Loucy (cell line): ENCODE measurements around the gene SRRM1.
"Not testable (repeated sequence)": the region's sequence is repeated elsewhere in the genome, so short reads cannot be mapped to it uniquely, and the experiment has no call there.

ENCODE experiments used
- H2AFZ ChIP-seq: fragments of 200-600 bp; sonication (generic); 2 replicates; pipeline ENCODE4 v1.6.0; 2016; ENCODE audit warnings: antibody characterized with exemption, mild to moderate bottlenecking, low read length, moderate library complexity
- H3F3A ChIP-seq: fragments of 200-600 bp; 2 replicates; pipeline ENCODE4 v1.6.0; 2016; ENCODE audit warnings: antibody characterized with exemption, low read depth, mild to moderate bottlenecking
- H3K27me3 ChIP-seq: fragments of 200-600 bp; sonication (generic); 2 replicates; pipeline ENCODE4 v1.6.1; 2014; ENCODE audit warnings: low read length, mild to moderate bottlenecking; ENCODE audit not compliant: insufficient read depth, poor library complexity, severe bottlenecking
- H3K36me3 ChIP-seq: fragments of 200-600 bp; sonication (generic); 2 replicates; pipeline ENCODE4 v1.6.1; 2016; ENCODE audit warnings: low read length; ENCODE audit not compliant: insufficient read depth
- H3K4me1 ChIP-seq: fragments of 200-600 bp; sonication (generic); 2 replicates; pipeline ENCODE4 v1.5.1; 2014; ENCODE audit warnings: low read length, mild to moderate bottlenecking; ENCODE audit not compliant: insufficient read depth, poor library complexity, severe bottlenecking
- H3K4me2 ChIP-seq: fragments of 200-600 bp; sonication (generic); 2 replicates; pipeline ENCODE4 v1.6.0; 2014; ENCODE audit warnings: antibody characterized with exemption, low read length, low read depth, mild to moderate bottlenecking; ENCODE audit not compliant: poor library complexity, severe bottlenecking
- H3K4me3 ChIP-seq: fragments of 200-600 bp; sonication (generic); 2 replicates; pipeline ENCODE4 v1.5.1; 2014; ENCODE audit warnings: low read length, mild to moderate bottlenecking, mixed read lengths; ENCODE audit not compliant: poor library complexity, severe bottlenecking
- H3K79me2 ChIP-seq: fragments of 200-600 bp; sonication (generic); 2 replicates; pipeline ENCODE4 v1.6.1; 2014; ENCODE audit warnings: low read length; ENCODE audit not compliant: insufficient read depth
- H3K9ac ChIP-seq: fragments of 200-600 bp; sonication (generic); 2 replicates; pipeline ENCODE4 v1.6.0; 2014; ENCODE audit warnings: mild to moderate bottlenecking, low read depth, low read length, moderate library complexity; ENCODE audit not compliant: poor library complexity, severe bottlenecking
- H3K9me2 ChIP-seq: fragments of 200-600 bp; sonication (generic); replicated peaks from 2 replicates; pipeline ENCODE4 v1.6.1; 2016; ENCODE audit warnings: low read depth, low read length, mixed read lengths
- H3K9me3 ChIP-seq: fragments of 200-600 bp; sonication (generic); 2 replicates; pipeline ENCODE4 v1.6.1; 2014; ENCODE audit warnings: mild to moderate bottlenecking, antibody characterized with exemption, low read length, low read depth; ENCODE audit not compliant: insufficient read depth
- H4K20me1 ChIP-seq: fragments of 200-600 bp; sonication (generic); 2 replicates; pipeline ENCODE4 v1.6.0; 2014; ENCODE audit warnings: antibody characterized with exemption, low read length, mild to moderate bottlenecking; ENCODE audit not compliant: insufficient read depth, poor library complexity, severe bottlenecking
- EZH2phosphoT487 ChIP-seq: fragments of 200-600 bp; IDR thresholded peaks from 2 replicates; pipeline ENCODE4 v1.6.1; 2018; ENCODE audit warnings: antibody characterized with exemption, mild to moderate bottlenecking, moderate library complexity, borderline replicate concordance
- TF ChIP-seq, protein P1 (sequence below): fragments of 200-600 bp; sonication (generic); conservative IDR thresholded peaks from 2 replicates; pipeline ENCODE4 v1.5.1; 2014; ENCODE audit warnings: mild to moderate bottlenecking, antibody characterized with exemption, low read length

Gene SRRM1

DNA sequence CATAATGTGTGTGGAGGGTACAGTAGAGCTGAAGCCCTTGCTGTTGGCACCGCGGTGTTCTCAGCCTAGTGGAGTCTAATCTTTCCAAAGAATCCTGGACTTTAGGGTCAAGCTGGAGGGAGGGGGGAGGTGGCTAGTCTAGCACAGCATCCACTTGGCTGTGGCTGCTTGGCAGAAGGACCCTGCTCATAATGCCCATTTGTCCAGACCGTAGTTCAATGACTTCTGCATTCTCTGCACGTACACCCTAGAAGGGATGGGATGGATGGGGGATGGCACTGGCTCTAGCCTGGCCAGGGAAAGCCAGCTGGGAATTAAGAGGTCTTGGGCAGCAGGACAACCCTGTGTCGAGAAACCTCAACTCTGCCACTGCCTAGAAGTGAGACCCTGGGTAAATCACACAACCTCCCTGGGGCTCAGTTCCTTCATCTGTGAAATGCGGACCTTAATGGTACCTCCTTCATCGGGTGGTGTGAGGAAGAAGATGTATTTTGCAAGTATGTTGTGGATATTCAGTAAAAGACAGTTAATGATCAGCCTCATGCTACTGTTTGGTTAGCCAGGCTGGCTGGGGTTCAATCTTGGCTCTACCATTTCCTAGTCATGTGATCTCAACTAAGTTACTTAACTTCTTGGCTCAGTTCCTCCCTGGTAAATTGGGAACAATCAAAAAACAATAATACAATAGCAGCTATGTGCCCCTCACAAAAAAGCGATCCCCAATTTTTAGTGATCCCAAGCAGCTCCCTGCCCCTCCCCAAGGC lies 75.0 kb downstream of the SRRM1 start:
- Histone ChIP-seq H3K4me2 (no peak overlapping the region), H3K36me3 (no peaks in the 10 kb centered on the region), H3K9me2 (no peaks in the 10 kb centered on the region), H4K20me1 (no peaks in the 10 kb centered on the region), H3K79me2 (no peaks in the 10 kb centered on the region), H3K9me3 (no peaks in the 10 kb centered on the region), H3K4me1 (no peaks in the 10 kb centered on the region), H3K27me3 (no peaks in the 10 kb centered on the region), H3K4me3 (no peak overlapping the region), H2AFZ (no peak overlapping the region), H3K9ac (no peak overlapping the region), H3F3A (no peaks in the 10 kb centered on the region)
- TF ChIP-seq, protein P1, sequence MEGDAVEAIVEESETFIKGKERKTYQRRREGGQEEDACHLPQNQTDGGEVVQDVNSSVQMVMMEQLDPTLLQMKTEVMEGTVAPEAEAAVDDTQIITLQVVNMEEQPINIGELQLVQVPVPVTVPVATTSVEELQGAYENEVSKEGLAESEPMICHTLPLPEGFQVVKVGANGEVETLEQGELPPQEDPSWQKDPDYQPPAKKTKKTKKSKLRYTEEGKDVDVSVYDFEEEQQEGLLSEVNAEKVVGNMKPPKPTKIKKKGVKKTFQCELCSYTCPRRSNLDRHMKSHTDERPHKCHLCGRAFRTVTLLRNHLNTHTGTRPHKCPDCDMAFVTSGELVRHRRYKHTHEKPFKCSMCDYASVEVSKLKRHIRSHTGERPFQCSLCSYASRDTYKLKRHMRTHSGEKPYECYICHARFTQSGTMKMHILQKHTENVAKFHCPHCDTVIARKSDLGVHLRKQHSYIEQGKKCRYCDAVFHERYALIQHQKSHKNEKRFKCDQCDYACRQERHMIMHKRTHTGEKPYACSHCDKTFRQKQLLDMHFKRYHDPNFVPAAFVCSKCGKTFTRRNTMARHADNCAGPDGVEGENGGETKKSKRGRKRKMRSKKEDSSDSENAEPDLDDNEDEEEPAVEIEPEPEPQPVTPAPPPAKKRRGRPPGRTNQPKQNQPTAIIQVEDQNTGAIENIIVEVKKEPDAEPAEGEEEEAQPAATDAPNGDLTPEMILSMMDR, result no peak
- no peak for TF ChIP-seq EZH2phosphoT487

DNA sequence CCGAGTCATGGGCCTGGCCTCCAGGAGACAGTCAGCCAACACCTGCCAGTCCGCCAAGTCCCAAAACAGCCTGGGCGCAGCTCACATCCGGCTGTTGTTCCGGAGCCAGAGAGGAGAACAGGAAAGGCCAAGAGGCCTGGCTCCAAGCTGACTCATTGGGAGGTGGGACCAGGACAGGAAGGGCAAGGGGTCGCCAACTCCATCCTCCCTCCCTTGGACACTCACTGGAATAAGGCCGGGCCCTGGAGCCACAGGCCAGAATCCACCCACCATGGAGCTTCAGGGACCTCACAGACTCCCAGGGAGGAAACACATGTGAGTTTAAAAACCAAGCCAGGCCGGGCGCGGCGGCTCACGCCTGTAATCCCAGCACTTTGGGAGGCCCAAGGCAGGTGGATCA lies 77.0 kb downstream of the SRRM1 start:
- Histone ChIP-seq H3K4me2 (no peak overlapping the region), H2AFZ (no peak overlapping the region), H3K9me2 (no peaks in the 10 kb centered on the region), H3K79me2 (no peaks in the 10 kb centered on the region), H3K4me3 (no peak overlapping the region), H3K27me3 (no peaks in the 10 kb centered on the region), H3K9ac (no peak overlapping the region), H3K4me1 (no peaks in the 10 kb centered on the region), H3K36me3 (no peaks in the 10 kb centered on the region), H3K9me3 (no peaks in the 10 kb centered on the region), H4K20me1 (no peaks in the 10 kb centered on the region), H3F3A (no peaks in the 10 kb centered on the region)
- TF ChIP-seq EZH2phosphoT487, result no peak
- TF ChIP-seq, protein P1, result no peak

DNA sequence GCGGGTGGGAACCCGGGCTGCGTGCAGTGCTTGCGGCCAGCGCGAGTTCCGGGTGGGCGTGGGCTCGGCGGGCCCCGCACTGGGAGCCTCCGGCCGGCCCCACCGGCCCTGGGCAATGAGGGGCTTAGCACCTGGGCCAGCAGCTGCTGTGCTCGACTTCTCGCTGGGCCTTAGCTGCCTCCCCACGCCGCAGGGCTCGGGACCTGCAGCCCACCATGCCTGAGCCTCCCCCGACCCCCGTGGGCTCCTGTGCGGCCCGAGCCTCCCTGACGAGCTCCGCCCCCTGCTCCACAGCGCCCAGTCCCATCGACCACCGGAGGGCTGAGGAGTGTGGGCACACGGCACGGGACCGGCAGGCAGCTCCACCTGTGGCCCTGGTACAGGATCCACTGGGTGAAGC lies 78.4 kb downstream of the SRRM1 start:
- no peak overlapping the region for H2AFZ ChIP-seq
- TF ChIP-seq, protein P1, result no peak
- no peak for TF ChIP-seq EZH2phosphoT487

DNA sequence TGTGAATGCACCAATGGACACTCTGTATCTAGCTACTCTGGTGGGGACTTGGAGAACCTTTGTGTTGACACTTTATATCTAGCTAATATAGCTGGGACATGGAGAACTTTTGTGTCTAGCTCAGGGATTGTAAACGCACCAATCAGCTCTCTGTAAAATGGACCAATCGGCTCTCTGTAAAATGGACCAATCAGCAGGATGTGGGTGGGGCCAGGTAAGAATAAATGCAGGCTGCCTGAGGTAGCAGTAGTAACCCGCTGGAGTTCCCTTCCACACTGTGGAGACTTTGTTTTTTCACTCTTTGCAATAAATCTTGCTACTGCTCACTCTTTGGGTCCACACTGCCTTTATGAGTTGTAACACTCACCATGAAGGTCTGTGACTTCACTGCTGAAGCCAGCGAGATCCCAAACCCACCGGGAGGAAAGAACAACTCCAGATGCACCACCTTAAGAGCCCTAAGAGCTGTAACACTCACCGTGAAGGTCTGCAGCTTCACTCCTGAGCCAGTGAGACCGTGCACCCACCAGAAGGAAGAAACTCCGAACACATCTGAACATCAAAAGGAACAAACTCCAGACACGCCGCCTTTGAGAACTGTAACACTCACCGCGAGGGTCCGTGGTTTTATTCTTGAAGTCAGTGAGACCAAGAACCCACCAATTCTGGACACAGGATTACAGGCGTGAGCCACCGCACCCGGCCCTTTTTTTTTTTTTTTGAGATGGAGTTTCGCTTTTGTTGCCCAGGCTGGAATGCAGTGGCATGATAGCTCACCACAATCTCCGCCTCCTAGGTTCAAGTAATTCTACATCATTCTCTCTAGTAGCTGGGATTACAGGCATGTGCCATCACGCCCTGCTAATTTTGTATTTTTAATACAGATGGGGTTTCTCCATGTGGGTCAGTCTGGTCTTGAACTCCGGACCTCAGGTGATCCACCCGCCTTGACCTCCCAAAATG lies 79.3 kb downstream of the SRRM1 start:
- Histone ChIP-seq H3K4me3 (peak overlapping the region; percentile 68), H2AFZ (peak overlapping the region; percentile 82), H3K4me2 (peak overlapping the region; percentile 62)
- H3K4me1 ChIP-seq, H3K27me3 ChIP-seq, H3K9me3 ChIP-seq, H3F3A ChIP-seq, H3K9me2 ChIP-seq, H4K20me1 ChIP-seq, H3K9ac ChIP-seq, H3K79me2 ChIP-seq, H3K36me3 ChIP-seq: not testable (repeated sequence)

More for the DNA sequence above, 78.4 kb downstream of the SRRM1 start:
- Histone ChIP-seq H3K36me3 (no peaks in the 10 kb centered on the region), H3K4me2 (no peak overlapping the region), H3F3A (no peaks in the 10 kb centered on the region), H3K9me2 (no peaks in the 10 kb centered on the region), H3K4me1 (no peaks in the 10 kb centered on the region), H3K79me2 (no peaks in the 10 kb centered on the region), H3K27me3 (no peaks in the 10 kb centered on the region), H3K4me3 (no peak overlapping the region), H4K20me1 (no peaks in the 10 kb centered on the region), H3K9ac (no peak overlapping the region), H3K9me3 (no peaks in the 10 kb centered on the region)
